GM23338 (cell line): ENCODE measurements around the gene VCL. TPM values are rescaled to one million over a fixed set of nuclear protein-coding genes. Genes with fewer than 3 reads are reported as not detected.
A peak's percentile ranks its signal among the peaks of the same experiment; 100 is the strongest.

Source experiments
- ATAC-seq: fragments of 200-7000 bp; cut with Tn5 transposase; 3 replicates; pipeline ENCODE4 v1.9.1; 2020
- DNase-seq: peaks from one replicate; pipeline ENCODE4 v3.0.0-alpha.2; 2015; ENCODE audit warnings: low spot score
- H2AFZ ChIP-seq: fragments of 200-600 bp; sonication (generic); 2 replicates; pipeline ENCODE4 v1.8.0; 2016; ENCODE audit warnings: antibody characterized with exemption, mild to moderate bottlenecking, moderate library complexity
- H3F3A ChIP-seq: fragments of 200-600 bp; sonication (generic); replicated peaks from 2 replicates; pipeline ENCODE4 v1.8.0; 2017; ENCODE audit warnings: antibody characterized with exemption, mixed run types, low read depth
- H3K27ac ChIP-seq: fragments of 200-600 bp; sonication (generic); 2 replicates; pipeline ENCODE4 v1.6.1; 2016; ENCODE audit warnings: low read depth
- H3K27me3 ChIP-seq: fragments of 200-600 bp; sonication (generic); 2 replicates; pipeline ENCODE4 v1.8.0; 2016; ENCODE audit warnings: mild to moderate bottlenecking, mixed run types, moderate library complexity; ENCODE audit not compliant: insufficient read depth
- H3K36me3 ChIP-seq: fragments of 200-600 bp; sonication (generic); 2 replicates; pipeline ENCODE4 v1.8.0; 2016; ENCODE audit warnings: mild to moderate bottlenecking; ENCODE audit not compliant: insufficient read depth
- H3K4me1 ChIP-seq: fragments of 200-600 bp; sonication (generic); 2 replicates; pipeline ENCODE4 v1.8.0; 2016; ENCODE audit warnings: mild to moderate bottlenecking, moderate library complexity; ENCODE audit not compliant: insufficient read depth
- H3K4me2 ChIP-seq: fragments of 200-600 bp; sonication (generic); 2 replicates; pipeline ENCODE4 v1.7.1; 2017; ENCODE audit warnings: mixed run types
- H3K4me3 ChIP-seq: fragments of 200-600 bp; sonication (generic); 2 replicates; pipeline ENCODE4 v1.6.1; 2016; ENCODE audit warnings: mixed run types
- H3K79me2 ChIP-seq: fragments of 200-600 bp; sonication (generic); replicated peaks from 2 replicates; pipeline ENCODE4 v1.8.0; 2017; ENCODE audit warnings: mild to moderate bottlenecking; ENCODE audit not compliant: insufficient read depth
- H3K9me2 ChIP-seq: fragments of 200-600 bp; sonication (generic); 2 replicates; pipeline ENCODE4 v1.8.0; 2017; ENCODE audit not compliant: insufficient read depth
- H4K20me1 ChIP-seq: fragments of 200-600 bp; sonication (generic); replicated peaks from 2 replicates; pipeline ENCODE4 v1.8.0; 2017; ENCODE audit warnings: mild to moderate bottlenecking; ENCODE audit not compliant: insufficient read depth
- H3K27ac Mint-ChIP-seq: 2 replicates; pipeline ENCODE4 v1.8.0; 2020; ENCODE audit warnings: inconsistent platforms, mild to moderate bottlenecking, moderate library complexity, mixed read lengths
- H3K27me3 Mint-ChIP-seq: 3 replicates; pipeline ENCODE4 v1.8.0; 2022; ENCODE audit warnings: low read depth, mild to moderate bottlenecking, moderate library complexity, mixed read lengths, inconsistent platforms; ENCODE audit not compliant: insufficient read depth, poor library complexity
- H3K36me3 Mint-ChIP-seq: 3 replicates; pipeline ENCODE4 v1.8.0; 2021; ENCODE audit warnings: low read depth, mild to moderate bottlenecking, inconsistent platforms, moderate library complexity, mixed read lengths
- H3K4me1 Mint-ChIP-seq: 3 replicates; pipeline ENCODE4 v1.8.0; 2020; ENCODE audit warnings: mild to moderate bottlenecking, inconsistent platforms, mixed read lengths
- H3K4me3 Mint-ChIP-seq: 3 replicates; pipeline ENCODE4 v1.8.0; 2021; ENCODE audit warnings: moderate library complexity, mild to moderate bottlenecking, inconsistent platforms, mixed read lengths
- H3K9me3 Mint-ChIP-seq: 3 replicates; pipeline ENCODE4 v1.8.0; 2020; ENCODE audit warnings: moderate library complexity, mild to moderate bottlenecking, inconsistent platforms, mixed read lengths
- CREB1 ChIP-seq: fragments of 250-450 bp; sonication (Bioruptor Pico); IDR thresholded peaks from 2 replicates; pipeline ENCODE4 v1.5.0; 2020; ENCODE audit warnings: low read depth, mild to moderate bottlenecking, moderate library complexity
- EZH2phosphoT487 ChIP-seq: fragments of 200-600 bp; sonication (generic); IDR thresholded peaks from one replicate; pipeline ENCODE4 v1.8.1; 2018; ENCODE audit warnings: antibody characterized with exemption; ENCODE audit not compliant: unreplicated experiment
- JUNB ChIP-seq: IDR thresholded peaks from one replicate; pipeline ENCODE4 v1.6.1; 2016; ENCODE audit warnings: antibody characterized with exemption; ENCODE audit not compliant: unreplicated experiment
- NANOG ChIP-seq: IDR thresholded peaks from 2 replicates; pipeline ENCODE4 v1.6.1; 2016; ENCODE audit warnings: antibody characterized with exemption, borderline replicate concordance
- POLR2AphosphoS5 ChIP-seq: IDR thresholded peaks from 2 replicates; pipeline ENCODE4 v1.6.1; 2016; ENCODE audit warnings: antibody characterized with exemption, low read depth
- STAT1 ChIP-seq: IDR thresholded peaks from one replicate; pipeline ENCODE4 v1.6.1; 2016; ENCODE audit warnings: antibody characterized with exemption; ENCODE audit not compliant: unreplicated experiment
- ZNF114 ChIP-seq: fragments of 250-450 bp; sonication (Bioruptor Pico); IDR thresholded peaks from 2 replicates; pipeline ENCODE4 v1.5.0; 2020; ENCODE audit warnings: mild to moderate bottlenecking, moderate library complexity
- ZNF331 ChIP-seq: fragments of 250-450 bp; sonication (Bioruptor Pico); IDR thresholded peaks from 2 replicates; pipeline ENCODE4 v1.5.0; 2020; ENCODE audit warnings: low read depth, mild to moderate bottlenecking, moderate library complexity
- polyA plus RNA-seq: library from polyadenylated mRNA; unstranded; fragments of >200 nt; fragmentation: Nextera tagmentation; extraction: Ambion mirVana; gene quantifications from 2 replicates; pipeline ENCODE4 v1.2.1, GENCODE V29; 2016
- total RNA-seq: library from RNA; depleted of rRNA; stranded (reverse); fragments of >200 nt; shearing (Covaris generic); gene quantifications from 2 replicates; pipeline ENCODE4 v1.2.3, GENCODE V29; 2014
- TF ChIP-seq, protein P1 (sequence below): fragments of 250-450 bp; sonication (Bioruptor Pico); IDR thresholded peaks from 2 replicates; pipeline ENCODE4 v1.5.0; 2020; ENCODE audit warnings: mild to moderate bottlenecking, moderate library complexity
- TF ChIP-seq, protein P2 (sequence below): IDR thresholded peaks from one replicate; pipeline ENCODE4 v1.6.1; 2018; ENCODE audit warnings: antibody characterized with exemption; ENCODE audit not compliant: unreplicated experiment
- TF ChIP-seq, protein P3 (sequence below): IDR thresholded peaks from 2 replicates; pipeline ENCODE4 v1.6.1; 2016; ENCODE audit warnings: antibody characterized with exemption

The VCL gene
- total and polyA plus RNA-seq, 2 experiments from 2014 or later, result 60.7 to 254 TPM

DNA sequence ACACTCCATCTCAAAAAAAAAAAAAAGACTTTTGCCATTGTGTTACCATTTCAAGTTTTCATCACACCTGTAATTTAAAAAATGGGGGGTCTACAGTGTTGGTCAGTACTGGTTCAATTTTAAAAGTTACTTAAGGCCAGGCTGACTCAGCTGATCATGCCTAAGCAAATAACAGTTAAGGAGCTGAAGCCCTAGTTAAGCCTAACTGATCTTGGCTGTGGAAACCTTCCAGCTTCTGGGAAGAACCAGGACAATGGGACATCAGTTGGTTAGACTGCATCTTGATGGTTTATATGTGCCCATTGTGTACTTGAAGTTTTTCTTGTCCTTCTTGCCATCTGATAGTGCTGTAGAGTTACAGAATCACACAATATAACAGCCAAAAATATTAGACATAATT lies 26.7 kb downstream of the VCL start:
- no peak overlapping the region for H2AFZ ChIP-seq
- no peaks in the 10 kb centered on the region for H3K9me3 Mint-ChIP-seq
- ATAC-seq (no peak), DNase-seq (no peak)
- no peaks in the 10 kb centered on the region for H3K9me2 ChIP-seq
- peaks cover 25% of the 10 kb centered on the region for H3K4me1 ChIP-seq
- H3F3A ChIP-seq, result 0 out of 2 replicates have a peak, but pooled peaks cover 4% of the 10 kb centered on the region
- H3K27ac ChIP-seq, result peak overlapping the region; percentile 70
- TF ChIP-seq STAT1, result no peak
- H3K4me1 Mint-ChIP-seq, result peaks cover 42% of the 10 kb centered on the region
- peaks cover 21% of the 10 kb centered on the region for H4K20me1 ChIP-seq
- H3K27me3 ChIP-seq, result no peaks in the 10 kb centered on the region
- H3K4me3 ChIP-seq, result no peak overlapping the region
- no peaks in the 10 kb centered on the region for H3K27me3 Mint-ChIP-seq
- no peak overlapping the region for H3K4me3 Mint-ChIP-seq
- H3K27ac Mint-ChIP-seq, result peak overlapping the region; percentile 41; the same call in 1 of the 2 replicates
- peaks cover 99% of the 10 kb centered on the region for H3K79me2 ChIP-seq
- H3K36me3 ChIP-seq, result peaks cover 15% of the 10 kb centered on the region; the same call in 1 of the 2 replicates
- peaks cover 25% of the 10 kb centered on the region; the same call in 2 of the 3 replicates for H3K36me3 Mint-ChIP-seq
- H3K4me2 ChIP-seq, result no peak overlapping the region

DNA sequence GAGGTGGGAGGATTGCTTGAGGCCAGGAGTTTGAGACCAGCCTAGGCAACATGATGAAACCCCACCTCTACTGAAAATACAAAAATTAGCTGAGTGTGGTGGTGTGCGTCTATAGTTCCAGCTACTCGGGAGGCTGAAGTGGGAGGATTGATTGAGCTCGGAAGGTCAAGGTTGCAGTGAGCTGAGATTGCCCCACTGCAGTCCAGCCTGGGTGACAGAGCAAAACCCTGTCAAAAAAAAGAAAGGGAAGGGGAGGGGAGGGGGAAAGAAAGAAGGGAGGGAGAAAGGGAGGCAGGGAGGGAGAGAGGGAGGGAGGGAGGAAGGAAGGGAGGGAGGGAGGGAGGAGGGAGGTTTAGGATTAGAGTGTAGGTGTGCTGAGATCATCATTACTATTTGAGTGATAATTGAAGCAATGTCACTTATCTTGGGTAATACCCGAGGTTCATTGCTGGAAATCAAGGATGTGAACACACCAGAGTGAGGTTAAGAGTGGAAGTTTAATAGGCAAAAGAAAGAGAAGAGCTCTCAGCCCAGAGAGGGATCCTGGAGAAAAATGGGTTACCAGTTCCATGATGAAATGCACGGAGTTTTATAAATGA lies 27.6 kb downstream of the VCL start:
- Mint-ChIP-seq H3K27me3 (no peaks in the 10 kb centered on the region), H3K36me3 (peaks cover 20% of the 10 kb centered on the region; the same call in 2 of the 3 replicates), H3K27ac (peak overlapping the region; percentile 60), H3K4me3 (no peak overlapping the region), H3K9me3 (no peaks in the 10 kb centered on the region), H3K4me1 (peaks cover 46% of the 10 kb centered on the region)
- Histone ChIP-seq H3K27ac (peak overlapping the region; percentile 70), H3K4me1 (peaks cover 24% of the 10 kb centered on the region), H3K9me2 (no peaks in the 10 kb centered on the region), H3K79me2 (peaks cover 99% of the 10 kb centered on the region), H4K20me1 (peaks cover 25% of the 10 kb centered on the region), H3F3A (0 out of 2 replicates have a peak, but pooled peaks cover 7% of the 10 kb centered on the region), H2AFZ (no peak overlapping the region), H3K36me3 (peaks cover 15% of the 10 kb centered on the region; the same call in 1 of the 2 replicates), H3K4me2 (peak overlapping the region; percentile 40), H3K4me3 (no peak overlapping the region), H3K27me3 (no peaks in the 10 kb centered on the region)
- ATAC-seq, result peak; percentile 9; the same call in 2 of the 3 replicates
- no peak for DNase-seq
- TF ChIP-seq, protein P1, sequence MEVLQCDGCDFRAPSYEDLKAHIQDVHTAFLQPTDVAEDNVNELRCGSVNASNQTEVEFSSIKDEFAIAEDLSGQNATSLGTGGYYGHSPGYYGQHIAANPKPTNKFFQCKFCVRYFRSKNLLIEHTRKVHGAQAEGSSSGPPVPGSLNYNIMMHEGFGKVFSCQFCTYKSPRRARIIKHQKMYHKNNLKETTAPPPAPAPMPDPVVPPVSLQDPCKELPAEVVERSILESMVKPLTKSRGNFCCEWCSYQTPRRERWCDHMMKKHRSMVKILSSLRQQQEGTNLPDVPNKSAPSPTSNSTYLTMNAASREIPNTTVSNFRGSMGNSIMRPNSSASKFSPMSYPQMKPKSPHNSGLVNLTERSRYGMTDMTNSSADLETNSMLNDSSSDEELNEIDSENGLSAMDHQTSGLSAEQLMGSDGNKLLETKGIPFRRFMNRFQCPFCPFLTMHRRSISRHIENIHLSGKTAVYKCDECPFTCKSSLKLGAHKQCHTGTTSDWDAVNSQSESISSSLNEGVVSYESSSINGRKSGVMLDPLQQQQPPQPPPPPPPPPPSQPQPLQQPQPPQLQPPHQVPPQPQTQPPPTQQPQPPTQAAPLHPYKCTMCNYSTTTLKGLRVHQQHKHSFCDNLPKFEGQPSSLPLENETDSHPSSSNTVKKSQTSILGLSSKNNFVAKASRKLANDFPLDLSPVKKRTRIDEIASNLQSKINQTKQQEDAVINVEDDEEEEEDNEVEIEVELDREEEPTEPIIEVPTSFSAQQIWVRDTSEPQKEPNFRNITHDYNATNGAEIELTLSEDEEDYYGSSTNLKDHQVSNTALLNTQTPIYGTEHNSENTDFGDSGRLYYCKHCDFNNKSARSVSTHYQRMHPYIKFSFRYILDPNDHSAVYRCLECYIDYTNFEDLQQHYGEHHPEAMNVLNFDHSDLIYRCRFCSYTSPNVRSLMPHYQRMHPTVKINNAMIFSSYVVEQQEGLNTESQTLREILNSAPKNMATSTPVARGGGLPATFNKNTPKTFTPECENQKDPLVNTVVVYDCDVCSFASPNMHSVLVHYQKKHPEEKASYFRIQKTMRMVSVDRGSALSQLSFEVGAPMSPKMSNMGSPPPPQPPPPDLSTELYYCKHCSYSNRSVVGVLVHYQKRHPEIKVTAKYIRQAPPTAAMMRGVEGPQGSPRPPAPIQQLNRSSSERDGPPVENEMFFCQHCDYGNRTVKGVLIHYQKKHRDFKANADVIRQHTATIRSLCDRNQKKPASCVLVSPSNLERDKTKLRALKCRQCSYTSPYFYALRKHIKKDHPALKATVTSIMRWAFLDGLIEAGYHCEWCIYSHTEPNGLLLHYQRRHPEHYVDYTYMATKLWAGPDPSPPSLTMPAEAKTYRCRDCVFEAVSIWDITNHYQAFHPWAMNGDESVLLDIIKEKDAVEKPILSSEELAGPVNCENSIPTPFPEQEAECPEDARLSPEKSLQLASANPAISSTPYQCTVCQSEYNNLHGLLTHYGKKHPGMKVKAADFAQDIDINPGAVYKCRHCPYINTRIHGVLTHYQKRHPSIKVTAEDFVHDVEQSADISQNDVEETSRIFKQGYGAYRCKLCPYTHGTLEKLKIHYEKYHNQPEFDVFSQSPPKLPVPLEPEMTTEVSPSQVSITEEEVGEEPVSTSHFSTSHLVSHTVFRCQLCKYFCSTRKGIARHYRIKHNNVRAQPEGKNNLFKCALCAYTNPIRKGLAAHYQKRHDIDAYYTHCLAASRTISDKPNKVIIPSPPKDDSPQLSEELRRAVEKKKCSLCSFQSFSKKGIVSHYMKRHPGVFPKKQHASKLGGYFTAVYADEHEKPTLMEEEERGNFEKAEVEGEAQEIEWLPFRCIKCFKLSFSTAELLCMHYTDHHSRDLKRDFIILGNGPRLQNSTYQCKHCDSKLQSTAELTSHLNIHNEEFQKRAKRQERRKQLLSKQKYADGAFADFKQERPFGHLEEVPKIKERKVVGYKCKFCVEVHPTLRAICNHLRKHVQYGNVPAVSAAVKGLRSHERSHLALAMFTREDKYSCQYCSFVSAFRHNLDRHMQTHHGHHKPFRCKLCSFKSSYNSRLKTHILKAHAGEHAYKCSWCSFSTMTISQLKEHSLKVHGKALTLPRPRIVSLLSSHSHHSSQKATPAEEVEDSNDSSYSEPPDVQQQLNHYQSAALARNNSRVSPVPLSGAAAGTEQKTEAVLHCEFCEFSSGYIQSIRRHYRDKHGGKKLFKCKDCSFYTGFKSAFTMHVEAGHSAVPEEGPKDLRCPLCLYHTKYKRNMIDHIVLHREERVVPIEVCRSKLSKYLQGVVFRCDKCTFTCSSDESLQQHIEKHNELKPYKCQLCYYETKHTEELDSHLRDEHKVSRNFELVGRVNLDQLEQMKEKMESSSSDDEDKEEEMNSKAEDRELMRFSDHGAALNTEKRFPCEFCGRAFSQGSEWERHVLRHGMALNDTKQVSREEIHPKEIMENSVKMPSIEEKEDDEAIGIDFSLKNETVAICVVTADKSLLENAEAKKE (CRISPR knock-in tag), result no peak
- TF ChIP-seq EZH2phosphoT487 (no peak), STAT1 (no peak), ZNF331 (CRISPR knock-in tag) (no peak), POLR2AphosphoS5 (no peak), CREB1 (no peak), NANOG (no peak), ZNF114 (no peak), JUNB (no peak)
- TF ChIP-seq, protein P2, sequence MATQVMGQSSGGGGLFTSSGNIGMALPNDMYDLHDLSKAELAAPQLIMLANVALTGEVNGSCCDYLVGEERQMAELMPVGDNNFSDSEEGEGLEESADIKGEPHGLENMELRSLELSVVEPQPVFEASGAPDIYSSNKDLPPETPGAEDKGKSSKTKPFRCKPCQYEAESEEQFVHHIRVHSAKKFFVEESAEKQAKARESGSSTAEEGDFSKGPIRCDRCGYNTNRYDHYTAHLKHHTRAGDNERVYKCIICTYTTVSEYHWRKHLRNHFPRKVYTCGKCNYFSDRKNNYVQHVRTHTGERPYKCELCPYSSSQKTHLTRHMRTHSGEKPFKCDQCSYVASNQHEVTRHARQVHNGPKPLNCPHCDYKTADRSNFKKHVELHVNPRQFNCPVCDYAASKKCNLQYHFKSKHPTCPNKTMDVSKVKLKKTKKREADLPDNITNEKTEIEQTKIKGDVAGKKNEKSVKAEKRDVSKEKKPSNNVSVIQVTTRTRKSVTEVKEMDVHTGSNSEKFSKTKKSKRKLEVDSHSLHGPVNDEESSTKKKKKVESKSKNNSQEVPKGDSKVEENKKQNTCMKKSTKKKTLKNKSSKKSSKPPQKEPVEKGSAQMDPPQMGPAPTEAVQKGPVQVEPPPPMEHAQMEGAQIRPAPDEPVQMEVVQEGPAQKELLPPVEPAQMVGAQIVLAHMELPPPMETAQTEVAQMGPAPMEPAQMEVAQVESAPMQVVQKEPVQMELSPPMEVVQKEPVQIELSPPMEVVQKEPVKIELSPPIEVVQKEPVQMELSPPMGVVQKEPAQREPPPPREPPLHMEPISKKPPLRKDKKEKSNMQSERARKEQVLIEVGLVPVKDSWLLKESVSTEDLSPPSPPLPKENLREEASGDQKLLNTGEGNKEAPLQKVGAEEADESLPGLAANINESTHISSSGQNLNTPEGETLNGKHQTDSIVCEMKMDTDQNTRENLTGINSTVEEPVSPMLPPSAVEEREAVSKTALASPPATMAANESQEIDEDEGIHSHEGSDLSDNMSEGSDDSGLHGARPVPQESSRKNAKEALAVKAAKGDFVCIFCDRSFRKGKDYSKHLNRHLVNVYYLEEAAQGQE, result no peak
- TF ChIP-seq, protein P3, sequence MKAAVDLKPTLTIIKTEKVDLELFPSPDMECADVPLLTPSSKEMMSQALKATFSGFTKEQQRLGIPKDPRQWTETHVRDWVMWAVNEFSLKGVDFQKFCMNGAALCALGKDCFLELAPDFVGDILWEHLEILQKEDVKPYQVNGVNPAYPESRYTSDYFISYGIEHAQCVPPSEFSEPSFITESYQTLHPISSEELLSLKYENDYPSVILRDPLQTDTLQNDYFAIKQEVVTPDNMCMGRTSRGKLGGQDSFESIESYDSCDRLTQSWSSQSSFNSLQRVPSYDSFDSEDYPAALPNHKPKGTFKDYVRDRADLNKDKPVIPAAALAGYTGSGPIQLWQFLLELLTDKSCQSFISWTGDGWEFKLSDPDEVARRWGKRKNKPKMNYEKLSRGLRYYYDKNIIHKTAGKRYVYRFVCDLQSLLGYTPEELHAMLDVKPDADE, result no peak
